Upper lobe of left lung (tissue), 4 donors: ENCODE results near the gene SULT2B1.
A peak's percentile ranks its signal among the peaks of the same experiment; 100 is the strongest.

Source experiments
- CTCF ChIP-seq, 6 experiments: fragments of 450-650 bp in 4 of 6; fragments of 200-600 bp in 2 of 6; sonication (generic) in 2 of 6; IDR thresholded peaks; one replicate each; pipeline ENCODE4 v1.5.1; 2016 to 2019; ENCODE audit warnings: antibody characterized with exemption in 6 of 6
- EP300 ChIP-seq, 4 donors: sonication (generic); formaldehyde crosslinking; IDR thresholded peaks; one replicate each; pipeline ENCODE4 v1.5.1; 2017; ENCODE audit warnings: antibody characterized with exemption in 4 of 4, control low read depth in 2 of 4
- POLR2A ChIP-seq, 4 donors: fragments of 450-650 bp; IDR thresholded peaks; one replicate each; pipeline ENCODE4 v1.5.1; 2016 to 2017; ENCODE audit warnings: antibody characterized with exemption in 4 of 4, mild to moderate bottlenecking in 2 of 4

GRCh38 chr19:48619692-48620585 is 68.0 kb downstream of the SULT2B1 start:
- TF ChIP-seq CTCF (IDR thresholded peaks at IDR 0.05), result peak in 1 of 6 experiments; percentile 7
- TF ChIP-seq POLR2A (IDR thresholded peaks at IDR 0.05), result peak in 1 of 4 donors; percentile 21
- no peak for TF ChIP-seq EP300 (IDR thresholded peaks at IDR 0.05)
